Femur (tissue), 1 donor: Measurements from ENCODE around the gene CNDP2.

Experiments used
- DNase-seq: peaks from one replicate; pipeline ENCODE4 v3.0.0-alpha.2; 2017

CNDP2 gene

GRCh38 chr18:74573053-74573452 is 76.9 kb downstream of the CNDP2 start:
- no peak for DNase-seq
